GM23338 (cell line): ENCODE results near the gene DST. TPM values are rescaled to one million over a fixed set of nuclear protein-coding genes. Genes with fewer than 3 reads are reported as not detected.

Experiments used
- ATAC-seq: fragments of 200-7000 bp; cut with Tn5 transposase; 3 replicates; pipeline ENCODE4 v1.9.1; 2020
- DNase-seq: peaks from one replicate; pipeline ENCODE4 v3.0.0-alpha.2; 2015; ENCODE audit warnings: low spot score
- H2AFZ ChIP-seq: fragments of 200-600 bp; sonication (generic); 2 replicates; pipeline ENCODE4 v1.8.0; 2016; ENCODE audit warnings: antibody characterized with exemption, mild to moderate bottlenecking, moderate library complexity
- H3F3A ChIP-seq: fragments of 200-600 bp; sonication (generic); replicated peaks from 2 replicates; pipeline ENCODE4 v1.8.0; 2017; ENCODE audit warnings: antibody characterized with exemption, mixed run types, low read depth
- H3K27ac ChIP-seq: fragments of 200-600 bp; sonication (generic); 2 replicates; pipeline ENCODE4 v1.6.1; 2016; ENCODE audit warnings: low read depth
- H3K27me3 ChIP-seq: fragments of 200-600 bp; sonication (generic); 2 replicates; pipeline ENCODE4 v1.8.0; 2016; ENCODE audit warnings: mild to moderate bottlenecking, mixed run types, moderate library complexity; ENCODE audit not compliant: insufficient read depth
- H3K36me3 ChIP-seq: fragments of 200-600 bp; sonication (generic); 2 replicates; pipeline ENCODE4 v1.8.0; 2016; ENCODE audit warnings: mild to moderate bottlenecking; ENCODE audit not compliant: insufficient read depth
- H3K4me1 ChIP-seq: fragments of 200-600 bp; sonication (generic); 2 replicates; pipeline ENCODE4 v1.8.0; 2016; ENCODE audit warnings: mild to moderate bottlenecking, moderate library complexity; ENCODE audit not compliant: insufficient read depth
- H3K4me2 ChIP-seq: fragments of 200-600 bp; sonication (generic); 2 replicates; pipeline ENCODE4 v1.7.1; 2017; ENCODE audit warnings: mixed run types
- H3K4me3 ChIP-seq: fragments of 200-600 bp; sonication (generic); 2 replicates; pipeline ENCODE4 v1.6.1; 2016; ENCODE audit warnings: mixed run types
- H3K79me2 ChIP-seq: fragments of 200-600 bp; sonication (generic); replicated peaks from 2 replicates; pipeline ENCODE4 v1.8.0; 2017; ENCODE audit warnings: mild to moderate bottlenecking; ENCODE audit not compliant: insufficient read depth
- H3K9me2 ChIP-seq: fragments of 200-600 bp; sonication (generic); 2 replicates; pipeline ENCODE4 v1.8.0; 2017; ENCODE audit not compliant: insufficient read depth
- H4K20me1 ChIP-seq: fragments of 200-600 bp; sonication (generic); replicated peaks from 2 replicates; pipeline ENCODE4 v1.8.0; 2017; ENCODE audit warnings: mild to moderate bottlenecking; ENCODE audit not compliant: insufficient read depth
- H3K27ac Mint-ChIP-seq: 2 replicates; pipeline ENCODE4 v1.8.0; 2020; ENCODE audit warnings: inconsistent platforms, mild to moderate bottlenecking, moderate library complexity, mixed read lengths
- H3K27me3 Mint-ChIP-seq: 3 replicates; pipeline ENCODE4 v1.8.0; 2022; ENCODE audit warnings: low read depth, mild to moderate bottlenecking, moderate library complexity, mixed read lengths, inconsistent platforms; ENCODE audit not compliant: insufficient read depth, poor library complexity
- H3K36me3 Mint-ChIP-seq: 3 replicates; pipeline ENCODE4 v1.8.0; 2021; ENCODE audit warnings: low read depth, mild to moderate bottlenecking, inconsistent platforms, moderate library complexity, mixed read lengths
- H3K4me1 Mint-ChIP-seq: 3 replicates; pipeline ENCODE4 v1.8.0; 2020; ENCODE audit warnings: mild to moderate bottlenecking, inconsistent platforms, mixed read lengths
- H3K4me3 Mint-ChIP-seq: 3 replicates; pipeline ENCODE4 v1.8.0; 2021; ENCODE audit warnings: moderate library complexity, mild to moderate bottlenecking, inconsistent platforms, mixed read lengths
- H3K9me3 Mint-ChIP-seq: 3 replicates; pipeline ENCODE4 v1.8.0; 2020; ENCODE audit warnings: moderate library complexity, mild to moderate bottlenecking, inconsistent platforms, mixed read lengths
- CREB1 ChIP-seq: fragments of 250-450 bp; sonication (Bioruptor Pico); IDR thresholded peaks from 2 replicates; pipeline ENCODE4 v1.5.0; 2020; ENCODE audit warnings: low read depth, mild to moderate bottlenecking, moderate library complexity
- EZH2 ChIP-seq: fragments of 200-600 bp; sonication (generic); IDR thresholded peaks from one replicate; pipeline ENCODE4 v1.8.0; 2017; ENCODE audit warnings: antibody characterized with exemption, mild to moderate bottlenecking, low read depth; ENCODE audit not compliant: unreplicated experiment
- EZH2phosphoT487 ChIP-seq: fragments of 200-600 bp; sonication (generic); IDR thresholded peaks from one replicate; pipeline ENCODE4 v1.8.1; 2018; ENCODE audit warnings: antibody characterized with exemption; ENCODE audit not compliant: unreplicated experiment
- JUNB ChIP-seq: IDR thresholded peaks from one replicate; pipeline ENCODE4 v1.6.1; 2016; ENCODE audit warnings: antibody characterized with exemption; ENCODE audit not compliant: unreplicated experiment
- NANOG ChIP-seq: IDR thresholded peaks from 2 replicates; pipeline ENCODE4 v1.6.1; 2016; ENCODE audit warnings: antibody characterized with exemption, borderline replicate concordance
- POLR2AphosphoS5 ChIP-seq: IDR thresholded peaks from 2 replicates; pipeline ENCODE4 v1.6.1; 2016; ENCODE audit warnings: antibody characterized with exemption, low read depth
- STAT1 ChIP-seq: IDR thresholded peaks from one replicate; pipeline ENCODE4 v1.6.1; 2016; ENCODE audit warnings: antibody characterized with exemption; ENCODE audit not compliant: unreplicated experiment
- ZNF114 ChIP-seq: fragments of 250-450 bp; sonication (Bioruptor Pico); IDR thresholded peaks from 2 replicates; pipeline ENCODE4 v1.5.0; 2020; ENCODE audit warnings: mild to moderate bottlenecking, moderate library complexity
- ZNF331 ChIP-seq: fragments of 250-450 bp; sonication (Bioruptor Pico); IDR thresholded peaks from 2 replicates; pipeline ENCODE4 v1.5.0; 2020; ENCODE audit warnings: low read depth, mild to moderate bottlenecking, moderate library complexity
- polyA plus RNA-seq: library from polyadenylated mRNA; unstranded; fragments of >200 nt; fragmentation: Nextera tagmentation; extraction: Ambion mirVana; gene quantifications from 2 replicates; pipeline ENCODE4 v1.2.1, GENCODE V29; 2016
- total RNA-seq: library from RNA; depleted of rRNA; stranded (reverse); fragments of >200 nt; shearing (Covaris generic); gene quantifications from 2 replicates; pipeline ENCODE4 v1.2.3, GENCODE V29; 2014
- TF ChIP-seq, protein P1 (sequence below): IDR thresholded peaks from 2 replicates; pipeline ENCODE4 v1.6.1; 2016; ENCODE audit warnings: antibody characterized with exemption
- TF ChIP-seq, protein P2 (sequence below), 2 experiments: fragments of 200-600 bp in 1 of 2; sonication (generic) in 1 of 2; conservative IDR thresholded peaks; 2 replicates each; pipeline versions ENCODE4 v1.5.1 to v1.6.1; 2016 to 2017; ENCODE audit warnings: antibody characterized with exemption in 2 of 2, low read depth in 2 of 2, mild to moderate bottlenecking in 2 of 2, moderate library complexity in 1 of 2
- TF ChIP-seq, protein P3 (sequence below): IDR thresholded peaks from one replicate; pipeline ENCODE4 v1.6.1; 2018; ENCODE audit warnings: antibody characterized with exemption; ENCODE audit not compliant: unreplicated experiment
- TF ChIP-seq, protein P4 (sequence below): fragments of 250-450 bp; sonication (Bioruptor Pico); IDR thresholded peaks from 2 replicates; pipeline ENCODE4 v1.5.0; 2020; ENCODE audit warnings: mild to moderate bottlenecking, moderate library complexity

DST gene
- total and polyA plus RNA-seq, 2 experiments from 2014 or later = 88.7 to 188 TPM

DNA sequence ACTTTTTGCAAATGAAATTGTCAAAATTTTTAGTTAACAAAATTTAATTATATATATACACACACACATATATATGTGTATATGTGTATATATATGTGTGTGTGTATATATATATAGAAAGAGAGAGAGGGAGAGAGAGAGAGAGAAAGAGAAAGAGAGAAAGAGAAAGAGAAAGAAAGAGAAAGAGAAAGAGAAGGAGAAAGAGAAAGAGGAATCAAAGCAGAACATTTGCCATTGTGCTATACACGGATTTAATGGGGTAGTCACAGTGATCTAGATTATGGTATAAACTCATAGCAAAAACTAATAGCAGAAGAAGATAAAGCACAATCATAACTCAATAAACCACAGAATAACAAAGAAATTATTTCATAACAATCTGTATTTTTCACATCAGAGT lies 126.7 kb downstream of the DST start:
- Mint-ChIP-seq H3K4me3 (no peak overlapping the region), H3K36me3 (peaks cover 38% of the 10 kb centered on the region), H3K27ac (no peak overlapping the region), H3K9me3 (no peaks in the 10 kb centered on the region), H3K27me3 (no peaks in the 10 kb centered on the region), H3K4me1 (peaks cover 8% of the 10 kb centered on the region)
- Histone ChIP-seq H3K9me2 (no peaks in the 10 kb centered on the region), H3K27ac (no peak overlapping the region), H3K4me2 (no peak overlapping the region), H2AFZ (no peak overlapping the region), H3K4me1 (peaks cover 5% of the 10 kb centered on the region), H3K79me2 (peaks cover 9% of the 10 kb centered on the region; the same call in 1 of the 2 replicates), H3K4me3 (no peak overlapping the region), H3K36me3 (peaks cover 3% of the 10 kb centered on the region; the same call in 1 of the 2 replicates), H4K20me1 (no peaks in the 10 kb centered on the region; the same call in 1 of the 2 replicates), H3F3A (no peaks in the 10 kb centered on the region), H3K27me3 (no peaks in the 10 kb centered on the region)
- DNase-seq (no peak), ATAC-seq (no peak)
- TF ChIP-seq, protein P1, sequence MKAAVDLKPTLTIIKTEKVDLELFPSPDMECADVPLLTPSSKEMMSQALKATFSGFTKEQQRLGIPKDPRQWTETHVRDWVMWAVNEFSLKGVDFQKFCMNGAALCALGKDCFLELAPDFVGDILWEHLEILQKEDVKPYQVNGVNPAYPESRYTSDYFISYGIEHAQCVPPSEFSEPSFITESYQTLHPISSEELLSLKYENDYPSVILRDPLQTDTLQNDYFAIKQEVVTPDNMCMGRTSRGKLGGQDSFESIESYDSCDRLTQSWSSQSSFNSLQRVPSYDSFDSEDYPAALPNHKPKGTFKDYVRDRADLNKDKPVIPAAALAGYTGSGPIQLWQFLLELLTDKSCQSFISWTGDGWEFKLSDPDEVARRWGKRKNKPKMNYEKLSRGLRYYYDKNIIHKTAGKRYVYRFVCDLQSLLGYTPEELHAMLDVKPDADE = no peak
- TF ChIP-seq ZNF331 (CRISPR knock-in tag) (no peak), EZH2phosphoT487 (no peak), POLR2AphosphoS5 (no peak), CREB1 (CRISPR knock-in tag) (no peak), JUNB (no peak), ZNF114 (CRISPR knock-in tag) (no peak), NANOG (no peak), STAT1 (no peak), EZH2 (no peak)
- TF ChIP-seq, protein P2, sequence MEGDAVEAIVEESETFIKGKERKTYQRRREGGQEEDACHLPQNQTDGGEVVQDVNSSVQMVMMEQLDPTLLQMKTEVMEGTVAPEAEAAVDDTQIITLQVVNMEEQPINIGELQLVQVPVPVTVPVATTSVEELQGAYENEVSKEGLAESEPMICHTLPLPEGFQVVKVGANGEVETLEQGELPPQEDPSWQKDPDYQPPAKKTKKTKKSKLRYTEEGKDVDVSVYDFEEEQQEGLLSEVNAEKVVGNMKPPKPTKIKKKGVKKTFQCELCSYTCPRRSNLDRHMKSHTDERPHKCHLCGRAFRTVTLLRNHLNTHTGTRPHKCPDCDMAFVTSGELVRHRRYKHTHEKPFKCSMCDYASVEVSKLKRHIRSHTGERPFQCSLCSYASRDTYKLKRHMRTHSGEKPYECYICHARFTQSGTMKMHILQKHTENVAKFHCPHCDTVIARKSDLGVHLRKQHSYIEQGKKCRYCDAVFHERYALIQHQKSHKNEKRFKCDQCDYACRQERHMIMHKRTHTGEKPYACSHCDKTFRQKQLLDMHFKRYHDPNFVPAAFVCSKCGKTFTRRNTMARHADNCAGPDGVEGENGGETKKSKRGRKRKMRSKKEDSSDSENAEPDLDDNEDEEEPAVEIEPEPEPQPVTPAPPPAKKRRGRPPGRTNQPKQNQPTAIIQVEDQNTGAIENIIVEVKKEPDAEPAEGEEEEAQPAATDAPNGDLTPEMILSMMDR (conservative IDR thresholded peaks at IDR 0.05; ENCODE audit: low read depth in 2 of 2) = no peak
- TF ChIP-seq, protein P3, sequence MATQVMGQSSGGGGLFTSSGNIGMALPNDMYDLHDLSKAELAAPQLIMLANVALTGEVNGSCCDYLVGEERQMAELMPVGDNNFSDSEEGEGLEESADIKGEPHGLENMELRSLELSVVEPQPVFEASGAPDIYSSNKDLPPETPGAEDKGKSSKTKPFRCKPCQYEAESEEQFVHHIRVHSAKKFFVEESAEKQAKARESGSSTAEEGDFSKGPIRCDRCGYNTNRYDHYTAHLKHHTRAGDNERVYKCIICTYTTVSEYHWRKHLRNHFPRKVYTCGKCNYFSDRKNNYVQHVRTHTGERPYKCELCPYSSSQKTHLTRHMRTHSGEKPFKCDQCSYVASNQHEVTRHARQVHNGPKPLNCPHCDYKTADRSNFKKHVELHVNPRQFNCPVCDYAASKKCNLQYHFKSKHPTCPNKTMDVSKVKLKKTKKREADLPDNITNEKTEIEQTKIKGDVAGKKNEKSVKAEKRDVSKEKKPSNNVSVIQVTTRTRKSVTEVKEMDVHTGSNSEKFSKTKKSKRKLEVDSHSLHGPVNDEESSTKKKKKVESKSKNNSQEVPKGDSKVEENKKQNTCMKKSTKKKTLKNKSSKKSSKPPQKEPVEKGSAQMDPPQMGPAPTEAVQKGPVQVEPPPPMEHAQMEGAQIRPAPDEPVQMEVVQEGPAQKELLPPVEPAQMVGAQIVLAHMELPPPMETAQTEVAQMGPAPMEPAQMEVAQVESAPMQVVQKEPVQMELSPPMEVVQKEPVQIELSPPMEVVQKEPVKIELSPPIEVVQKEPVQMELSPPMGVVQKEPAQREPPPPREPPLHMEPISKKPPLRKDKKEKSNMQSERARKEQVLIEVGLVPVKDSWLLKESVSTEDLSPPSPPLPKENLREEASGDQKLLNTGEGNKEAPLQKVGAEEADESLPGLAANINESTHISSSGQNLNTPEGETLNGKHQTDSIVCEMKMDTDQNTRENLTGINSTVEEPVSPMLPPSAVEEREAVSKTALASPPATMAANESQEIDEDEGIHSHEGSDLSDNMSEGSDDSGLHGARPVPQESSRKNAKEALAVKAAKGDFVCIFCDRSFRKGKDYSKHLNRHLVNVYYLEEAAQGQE = no peak
- TF ChIP-seq, protein P4, sequence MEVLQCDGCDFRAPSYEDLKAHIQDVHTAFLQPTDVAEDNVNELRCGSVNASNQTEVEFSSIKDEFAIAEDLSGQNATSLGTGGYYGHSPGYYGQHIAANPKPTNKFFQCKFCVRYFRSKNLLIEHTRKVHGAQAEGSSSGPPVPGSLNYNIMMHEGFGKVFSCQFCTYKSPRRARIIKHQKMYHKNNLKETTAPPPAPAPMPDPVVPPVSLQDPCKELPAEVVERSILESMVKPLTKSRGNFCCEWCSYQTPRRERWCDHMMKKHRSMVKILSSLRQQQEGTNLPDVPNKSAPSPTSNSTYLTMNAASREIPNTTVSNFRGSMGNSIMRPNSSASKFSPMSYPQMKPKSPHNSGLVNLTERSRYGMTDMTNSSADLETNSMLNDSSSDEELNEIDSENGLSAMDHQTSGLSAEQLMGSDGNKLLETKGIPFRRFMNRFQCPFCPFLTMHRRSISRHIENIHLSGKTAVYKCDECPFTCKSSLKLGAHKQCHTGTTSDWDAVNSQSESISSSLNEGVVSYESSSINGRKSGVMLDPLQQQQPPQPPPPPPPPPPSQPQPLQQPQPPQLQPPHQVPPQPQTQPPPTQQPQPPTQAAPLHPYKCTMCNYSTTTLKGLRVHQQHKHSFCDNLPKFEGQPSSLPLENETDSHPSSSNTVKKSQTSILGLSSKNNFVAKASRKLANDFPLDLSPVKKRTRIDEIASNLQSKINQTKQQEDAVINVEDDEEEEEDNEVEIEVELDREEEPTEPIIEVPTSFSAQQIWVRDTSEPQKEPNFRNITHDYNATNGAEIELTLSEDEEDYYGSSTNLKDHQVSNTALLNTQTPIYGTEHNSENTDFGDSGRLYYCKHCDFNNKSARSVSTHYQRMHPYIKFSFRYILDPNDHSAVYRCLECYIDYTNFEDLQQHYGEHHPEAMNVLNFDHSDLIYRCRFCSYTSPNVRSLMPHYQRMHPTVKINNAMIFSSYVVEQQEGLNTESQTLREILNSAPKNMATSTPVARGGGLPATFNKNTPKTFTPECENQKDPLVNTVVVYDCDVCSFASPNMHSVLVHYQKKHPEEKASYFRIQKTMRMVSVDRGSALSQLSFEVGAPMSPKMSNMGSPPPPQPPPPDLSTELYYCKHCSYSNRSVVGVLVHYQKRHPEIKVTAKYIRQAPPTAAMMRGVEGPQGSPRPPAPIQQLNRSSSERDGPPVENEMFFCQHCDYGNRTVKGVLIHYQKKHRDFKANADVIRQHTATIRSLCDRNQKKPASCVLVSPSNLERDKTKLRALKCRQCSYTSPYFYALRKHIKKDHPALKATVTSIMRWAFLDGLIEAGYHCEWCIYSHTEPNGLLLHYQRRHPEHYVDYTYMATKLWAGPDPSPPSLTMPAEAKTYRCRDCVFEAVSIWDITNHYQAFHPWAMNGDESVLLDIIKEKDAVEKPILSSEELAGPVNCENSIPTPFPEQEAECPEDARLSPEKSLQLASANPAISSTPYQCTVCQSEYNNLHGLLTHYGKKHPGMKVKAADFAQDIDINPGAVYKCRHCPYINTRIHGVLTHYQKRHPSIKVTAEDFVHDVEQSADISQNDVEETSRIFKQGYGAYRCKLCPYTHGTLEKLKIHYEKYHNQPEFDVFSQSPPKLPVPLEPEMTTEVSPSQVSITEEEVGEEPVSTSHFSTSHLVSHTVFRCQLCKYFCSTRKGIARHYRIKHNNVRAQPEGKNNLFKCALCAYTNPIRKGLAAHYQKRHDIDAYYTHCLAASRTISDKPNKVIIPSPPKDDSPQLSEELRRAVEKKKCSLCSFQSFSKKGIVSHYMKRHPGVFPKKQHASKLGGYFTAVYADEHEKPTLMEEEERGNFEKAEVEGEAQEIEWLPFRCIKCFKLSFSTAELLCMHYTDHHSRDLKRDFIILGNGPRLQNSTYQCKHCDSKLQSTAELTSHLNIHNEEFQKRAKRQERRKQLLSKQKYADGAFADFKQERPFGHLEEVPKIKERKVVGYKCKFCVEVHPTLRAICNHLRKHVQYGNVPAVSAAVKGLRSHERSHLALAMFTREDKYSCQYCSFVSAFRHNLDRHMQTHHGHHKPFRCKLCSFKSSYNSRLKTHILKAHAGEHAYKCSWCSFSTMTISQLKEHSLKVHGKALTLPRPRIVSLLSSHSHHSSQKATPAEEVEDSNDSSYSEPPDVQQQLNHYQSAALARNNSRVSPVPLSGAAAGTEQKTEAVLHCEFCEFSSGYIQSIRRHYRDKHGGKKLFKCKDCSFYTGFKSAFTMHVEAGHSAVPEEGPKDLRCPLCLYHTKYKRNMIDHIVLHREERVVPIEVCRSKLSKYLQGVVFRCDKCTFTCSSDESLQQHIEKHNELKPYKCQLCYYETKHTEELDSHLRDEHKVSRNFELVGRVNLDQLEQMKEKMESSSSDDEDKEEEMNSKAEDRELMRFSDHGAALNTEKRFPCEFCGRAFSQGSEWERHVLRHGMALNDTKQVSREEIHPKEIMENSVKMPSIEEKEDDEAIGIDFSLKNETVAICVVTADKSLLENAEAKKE (CRISPR knock-in tag) = no peak
